OCI-LY3 (cell line): Measurements from ENCODE around the gene DDX1.

ENCODE experiments used
- H2AFZ ChIP-seq: fragments of 200-600, 300-600 bp; shearing (Covaris generic); 2 replicates; pipeline ENCODE4 v1.6.0; 2014; ENCODE audit warnings: antibody characterized with exemption, low read depth, low read length
- H3K27ac ChIP-seq: fragments of 200-600, 300-600 bp; sonication (generic); 2 replicates; pipeline ENCODE4 v1.5.1; 2014; ENCODE audit warnings: mild to moderate bottlenecking, low read length, moderate library complexity, mixed read lengths
- H3K27me3 ChIP-seq: fragments of 200-600, 300-600 bp; sonication (generic); 2 replicates; pipeline ENCODE4 v1.6.1; 2014; ENCODE audit warnings: low read depth, low read length, mixed read lengths
- H3K36me3 ChIP-seq: fragments of 200-600, 300-600 bp; sonication (generic); replicated peaks from 2 replicates; pipeline ENCODE3; 2014; ENCODE audit warnings: low read depth, low read length, mixed read lengths
- H3K4me1 ChIP-seq: fragments of 300-600, 200-600 bp; sonication (generic); 2 replicates; pipeline ENCODE4 v1.6.1; 2014; ENCODE audit warnings: low read length, mixed read lengths
- H3K4me2 ChIP-seq: fragments of 200-600, 300-600 bp; sonication (generic); 2 replicates; pipeline ENCODE4 v1.6.1; 2014; ENCODE audit warnings: low read length, mixed read lengths
- H3K4me3 ChIP-seq: fragments of 300-600, 200-600 bp; sonication (generic); 2 replicates; pipeline ENCODE4 v1.5.1; 2014; ENCODE audit warnings: antibody characterized with exemption, mild to moderate bottlenecking, low read length, moderate library complexity
- H3K79me2 ChIP-seq: fragments of 300-600, 200-600 bp; shearing (Covaris generic); 2 replicates; pipeline ENCODE4 v1.6.1; 2014; ENCODE audit warnings: mild to moderate bottlenecking, low read length, mixed read lengths
- H3K9ac ChIP-seq: fragments of 300-600, 200-600 bp; shearing (Covaris generic); 2 replicates; pipeline ENCODE4 v1.6.0; 2014; ENCODE audit warnings: mild to moderate bottlenecking, low read length, moderate library complexity
- H3K9me3 ChIP-seq: fragments of 200-600, 300-600 bp; shearing (Covaris generic); 2 replicates; pipeline ENCODE4 v1.6.1; 2014; ENCODE audit warnings: low read length, mixed read lengths; ENCODE audit not compliant: insufficient read depth
- H4K20me1 ChIP-seq: fragments of 200-600, 300-600 bp; sonication (generic); 2 replicates; pipeline ENCODE4 v1.6.1; 2016; ENCODE audit warnings: low read length, mixed read lengths; ENCODE audit not compliant: insufficient read depth
- CTCF ChIP-seq: fragments of 200-600, 300-600 bp; sonication (generic); IDR thresholded peaks from 2 replicates; pipeline ENCODE4 v1.5.1; 2014; ENCODE audit warnings: antibody characterized with exemption, low read length, low read depth
- EZH2phosphoT487 ChIP-seq: fragments of 200-600 bp; shearing (Covaris generic); IDR thresholded peaks from 2 replicates; pipeline ENCODE4 v1.6.1; 2018; ENCODE audit warnings: antibody characterized with exemption, mixed run types, low read depth

Gene DDX1

GRCh38 chr2:15647622-15648590 lies 56.2 kb downstream of the DDX1 start:
- no peak overlapping the region for H3K27ac ChIP-seq
- H3K4me2 ChIP-seq = no peak overlapping the region
- TF ChIP-seq CTCF (no peak), EZH2phosphoT487 (no peak)
- H3K4me1 ChIP-seq = no peaks in the 10 kb centered on the region
- H3K27me3 ChIP-seq = no peaks in the 10 kb centered on the region
- H3K9me3 ChIP-seq = no peaks in the 10 kb centered on the region
- no peaks in the 10 kb centered on the region for H3K79me2 ChIP-seq
- H2AFZ ChIP-seq = no peak overlapping the region
- H3K4me3 ChIP-seq = no peak overlapping the region
- H3K36me3 ChIP-seq = no peaks in the 10 kb centered on the region
- no peak overlapping the region for H3K9ac ChIP-seq
- no peaks in the 10 kb centered on the region for H4K20me1 ChIP-seq

GRCh38 chr2:15648593-15649525 lies 57.2 kb downstream of the DDX1 start:
- Histone ChIP-seq H3K4me3 (no peak overlapping the region), H3K36me3 (no peaks in the 10 kb centered on the region), H3K79me2 (no peaks in the 10 kb centered on the region), H4K20me1 (no peaks in the 10 kb centered on the region), H2AFZ (no peak overlapping the region), H3K4me2 (no peak overlapping the region), H3K4me1 (no peaks in the 10 kb centered on the region), H3K27me3 (no peaks in the 10 kb centered on the region), H3K9me3 (no peaks in the 10 kb centered on the region), H3K9ac (no peak overlapping the region), H3K27ac (no peak overlapping the region)
- TF ChIP-seq CTCF (no peak), EZH2phosphoT487 (no peak)

- TF ChIP-seq EZH2phosphoT487 (no peak), CTCF (no peak)
- H3K4me3 ChIP-seq = no peak overlapping the region
- H2AFZ ChIP-seq = no peak overlapping the region
- no peaks in the 10 kb centered on the region for H4K20me1 ChIP-seq
- no peaks in the 10 kb centered on the region for H3K9me3 ChIP-seq
- no peak overlapping the region for H3K27ac ChIP-seq
- no peak overlapping the region for H3K9ac ChIP-seq
- H3K27me3 ChIP-seq = no peaks in the 10 kb centered on the region
- no peaks in the 10 kb centered on the region for H3K4me1 ChIP-seq
- no peak overlapping the region for H3K4me2 ChIP-seq
- H3K79me2 ChIP-seq = no peaks in the 10 kb centered on the region
- H3K36me3 ChIP-seq = no peaks in the 10 kb centered on the region
These were observed 58.0 kb downstream of the DDX1 start for GRCh38 chr2:15649561-15650255.
